NT2/D1 (cell line): ENCODE data around the gene SMR3B.

Source experiments
- SUZ12 ChIP-seq: IDR thresholded peaks from 2 replicates; pipeline ENCODE4 v1.6.1; 2011; ENCODE audit not compliant: insufficient read length, insufficient read depth; ENCODE audit errors: extremely low read depth
- YY1 ChIP-seq: IDR thresholded peaks from 2 replicates; pipeline ENCODE4 v1.6.1; 2011; ENCODE audit not compliant: insufficient read length, insufficient read depth
- ZNF274 ChIP-seq: IDR thresholded peaks from 2 replicates; pipeline ENCODE4 v1.6.1; 2011; ENCODE audit warnings: mild to moderate bottlenecking, low read depth, low read length

DNA sequence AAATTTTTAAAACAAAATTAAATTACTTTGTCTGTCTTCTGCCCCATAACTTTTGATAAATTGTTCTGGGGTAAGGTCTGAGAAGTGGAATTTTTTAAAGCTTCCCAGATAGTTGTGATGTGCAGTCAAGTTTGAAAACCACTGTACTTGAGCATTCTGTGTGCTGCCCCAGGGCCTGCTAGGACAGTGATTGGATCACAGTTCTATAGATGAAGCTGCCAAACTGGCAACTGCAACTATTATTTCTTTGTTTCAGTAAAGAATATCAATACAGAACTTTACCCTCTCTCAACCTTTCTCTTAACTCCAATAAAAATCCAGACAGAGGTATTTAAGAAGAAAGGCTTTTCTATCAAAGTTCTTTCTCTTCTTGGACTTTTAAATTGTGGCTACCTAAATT, 14.6 kb downstream of the SMR3B start, which contains the start of gene OPRPN:
- no peak for TF ChIP-seq YY1
- no peak for TF ChIP-seq ZNF274
- no peak for TF ChIP-seq SUZ12
